ENCODE results near the gene GATA5.

GRCh38 chr20:62474604-62475026 lies 1.2 kb downstream of the GATA5 start:
- TF ChIP-seq CTCF (conservative IDR thresholded peaks at IDR 0.05; ENCODE audit: low read depth, low read length) (no peak), EZH2phosphoT487 (IDR thresholded peaks at IDR 0.05; ENCODE audit: borderline replicate concordance, low read length) (no peak), EZH2 (IDR thresholded peaks at IDR 0.05; ENCODE audit: low read length, unreplicated experiment) (no peak)
